GM23338 (cell line): ENCODE results near the gene TTC23.

ENCODE experiments used
- CTCF ChIP-seq, 2 experiments: fragments of 200-600 bp in 1 of 2; sonication (generic) in 1 of 2; conservative IDR thresholded peaks; 2 replicates each; pipeline versions ENCODE4 v1.5.1 to v1.6.1; 2016 to 2017; ENCODE audit warnings: antibody characterized with exemption in 2 of 2, low read depth in 2 of 2, mild to moderate bottlenecking in 2 of 2, moderate library complexity in 1 of 2
- EZH2 ChIP-seq: fragments of 200-600 bp; sonication (generic); IDR thresholded peaks from one replicate; pipeline ENCODE4 v1.8.0; 2017; ENCODE audit warnings: antibody characterized with exemption, mild to moderate bottlenecking, low read depth; ENCODE audit not compliant: unreplicated experiment
- EZH2phosphoT487 ChIP-seq: fragments of 200-600 bp; sonication (generic); IDR thresholded peaks from one replicate; pipeline ENCODE4 v1.8.1; 2018; ENCODE audit warnings: antibody characterized with exemption; ENCODE audit not compliant: unreplicated experiment
- JUNB ChIP-seq: IDR thresholded peaks from one replicate; pipeline ENCODE4 v1.6.1; 2016; ENCODE audit warnings: antibody characterized with exemption; ENCODE audit not compliant: unreplicated experiment
- POLR2AphosphoS5 ChIP-seq: IDR thresholded peaks from 2 replicates; pipeline ENCODE4 v1.6.1; 2016; ENCODE audit warnings: antibody characterized with exemption, low read depth
- REST ChIP-seq: IDR thresholded peaks from one replicate; pipeline ENCODE4 v1.6.1; 2018; ENCODE audit warnings: antibody characterized with exemption; ENCODE audit not compliant: unreplicated experiment
- STAT1 ChIP-seq: IDR thresholded peaks from one replicate; pipeline ENCODE4 v1.6.1; 2016; ENCODE audit warnings: antibody characterized with exemption; ENCODE audit not compliant: unreplicated experiment

- TF ChIP-seq STAT1: no peak
- no peak for TF ChIP-seq CTCF (conservative IDR thresholded peaks at IDR 0.05; ENCODE audit: low read depth in 2 of 2)
- TF ChIP-seq EZH2phosphoT487: no peak
- no peak for TF ChIP-seq EZH2
- no peak for TF ChIP-seq JUNB
- TF ChIP-seq REST: no peak
- TF ChIP-seq POLR2AphosphoS5: no peak
Observed at GRCh38 chr15:99099661-99100060, 149.7 kb downstream of the TTC23 start.
